ENCODE results near the gene PCDHGB3. TPM values are rescaled to one million over a fixed set of nuclear protein-coding genes. Genes with fewer than 3 reads are reported as not detected.
"Not testable (repeated sequence)": the region's sequence is repeated elsewhere in the genome, so short reads cannot be mapped to it uniquely, and the experiment has no call there.

PCDHGB3 gene
- total RNA-seq, 1 experiment from 2014 or later, result 1.2 TPM

DNA sequence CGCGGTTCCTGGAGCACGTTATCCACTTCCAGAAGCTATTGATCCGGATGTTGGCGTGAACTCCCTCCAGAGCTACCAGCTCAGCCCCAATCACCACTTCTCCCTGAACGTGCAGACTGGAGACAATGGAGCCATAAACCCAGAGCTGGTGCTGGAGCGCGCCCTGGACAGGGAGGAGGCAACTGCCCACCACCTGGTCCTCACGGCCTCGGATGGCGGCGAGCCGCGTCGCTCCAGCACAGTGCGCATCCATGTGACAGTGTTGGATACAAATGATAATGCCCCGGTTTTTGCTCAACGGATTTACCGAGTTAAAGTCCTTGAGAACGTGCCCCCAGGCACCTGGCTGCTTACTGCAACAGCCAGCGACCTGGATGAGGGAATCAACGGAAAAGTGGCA lies 33.3 kb downstream of the PCDHGB3 start:
- TF ChIP-seq, protein P1, sequence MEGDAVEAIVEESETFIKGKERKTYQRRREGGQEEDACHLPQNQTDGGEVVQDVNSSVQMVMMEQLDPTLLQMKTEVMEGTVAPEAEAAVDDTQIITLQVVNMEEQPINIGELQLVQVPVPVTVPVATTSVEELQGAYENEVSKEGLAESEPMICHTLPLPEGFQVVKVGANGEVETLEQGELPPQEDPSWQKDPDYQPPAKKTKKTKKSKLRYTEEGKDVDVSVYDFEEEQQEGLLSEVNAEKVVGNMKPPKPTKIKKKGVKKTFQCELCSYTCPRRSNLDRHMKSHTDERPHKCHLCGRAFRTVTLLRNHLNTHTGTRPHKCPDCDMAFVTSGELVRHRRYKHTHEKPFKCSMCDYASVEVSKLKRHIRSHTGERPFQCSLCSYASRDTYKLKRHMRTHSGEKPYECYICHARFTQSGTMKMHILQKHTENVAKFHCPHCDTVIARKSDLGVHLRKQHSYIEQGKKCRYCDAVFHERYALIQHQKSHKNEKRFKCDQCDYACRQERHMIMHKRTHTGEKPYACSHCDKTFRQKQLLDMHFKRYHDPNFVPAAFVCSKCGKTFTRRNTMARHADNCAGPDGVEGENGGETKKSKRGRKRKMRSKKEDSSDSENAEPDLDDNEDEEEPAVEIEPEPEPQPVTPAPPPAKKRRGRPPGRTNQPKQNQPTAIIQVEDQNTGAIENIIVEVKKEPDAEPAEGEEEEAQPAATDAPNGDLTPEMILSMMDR (IDR thresholded peaks at IDR 0.05; ENCODE audit: unreplicated experiment), result no peak
- Mint-ChIP-seq H3K4me1 (ENCODE audit: low read depth, unreplicated experiment) (peaks cover 22% of the 10 kb centered on the region), H3K36me3 (ENCODE audit: insufficient read depth, unreplicated experiment) (peaks cover 38% of the 10 kb centered on the region), H3K9me3 (ENCODE audit: low read depth, unreplicated experiment) (peaks cover 11% of the 10 kb centered on the region), H3K27me3 (ENCODE audit: unreplicated experiment) (no peaks in the 10 kb centered on the region), H3K27ac (ENCODE audit: unreplicated experiment) (no peak overlapping the region), H3K4me3 (ENCODE audit: low read depth, unreplicated experiment) (peak overlapping the region; percentile 95)
- DNase-seq, result no peak
- intact Hi-C loops (cut with micrococcal nuclease; ENCODE audit: unreplicated experiment), result loop anchor here (2.0 to 5.0 kb wide), 2 partner anchors 74 to 181 kb away; partner anchors contain the start of genes PCDHB14 and PCDHGC3
- CTCF ChIA-PET, result interaction anchor here (1.0 to 1.9 kb wide), 9 partner anchors 72 to 617 kb away, joined by 3 to 22 read pairs (median 5); partner anchors contain the start of genes PCDHA1 and PCDHGC3
- no TSS peak for BruUV-seq (replicated peaks)

DNA sequence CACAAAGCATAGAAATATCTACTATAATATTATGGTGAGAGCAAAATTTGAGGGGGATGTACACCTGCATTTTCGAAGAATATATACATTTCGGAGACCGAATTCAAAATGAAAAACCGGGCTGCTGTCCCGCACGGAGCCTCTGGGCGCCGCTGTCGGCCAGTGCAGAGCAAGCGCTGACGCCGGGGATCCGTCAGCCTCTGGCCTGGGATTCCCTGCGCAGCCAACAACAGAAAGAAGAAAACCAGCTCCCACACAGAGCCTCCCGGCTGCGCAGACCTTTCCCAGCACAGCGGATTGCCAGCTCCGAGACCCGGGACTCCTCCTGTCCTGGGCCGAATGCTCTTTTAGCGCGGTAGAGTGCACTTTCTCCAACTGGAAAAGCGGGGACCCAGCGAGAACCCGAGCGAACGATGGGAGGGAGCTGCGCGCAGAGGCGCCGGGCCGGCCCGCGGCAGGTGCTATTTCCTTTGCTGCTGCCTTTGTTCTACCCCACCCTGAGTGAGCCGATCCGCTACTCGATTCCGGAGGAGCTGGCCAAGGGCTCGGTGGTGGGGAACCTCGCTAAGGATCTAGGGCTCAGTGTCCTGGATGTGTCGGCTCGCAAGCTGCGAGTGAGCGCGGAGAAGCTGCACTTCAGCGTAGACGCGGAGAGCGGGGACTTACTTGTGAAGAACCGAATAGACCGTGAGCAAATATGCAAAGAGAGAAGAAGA lies 37.9 kb downstream of the PCDHGB3 start, which contains the start of gene PCDHGB6:
PCDHGB6 (plus strand) TSS at position 232 of the 716 bp plus-strand sequence; CDS start at position 414, 182 bp downstream.
- Mint-ChIP-seq H3K4me1 (ENCODE audit: low read depth, unreplicated experiment) (peaks cover 38% of the 10 kb centered on the region), H3K4me3 (ENCODE audit: low read depth, unreplicated experiment) (peak within 1 kb of the TSS; percentile 75), H3K27ac (ENCODE audit: unreplicated experiment) (peak within 1 kb of the TSS; percentile 57), H3K9me3 (ENCODE audit: low read depth, unreplicated experiment) (peaks cover 14% of the 10 kb centered on the region), H3K36me3 (ENCODE audit: insufficient read depth, unreplicated experiment) (peaks cover 34% of the 10 kb centered on the region)
- BruUV-seq (replicated peaks); intact Hi-C loops (cut with micrococcal nuclease; ENCODE audit: unreplicated experiment); H3K27me3 Mint-ChIP-seq (ENCODE audit: unreplicated experiment): not testable (repeated sequence)
- peak; percentile 79 for DNase-seq
- TF ChIP-seq, protein P1 (IDR thresholded peaks at IDR 0.05; ENCODE audit: unreplicated experiment), result peak; percentile 71
- CTCF ChIA-PET, result interaction anchor here (0.8 to 2.9 kb wide), 10 partner anchors 10 to 211 kb away, joined by 3 to 20 read pairs (median 7); partner anchors contain the start of genes DIAPH1, PCDHB14, PCDHGB7 and PCDHGC3

DNA sequence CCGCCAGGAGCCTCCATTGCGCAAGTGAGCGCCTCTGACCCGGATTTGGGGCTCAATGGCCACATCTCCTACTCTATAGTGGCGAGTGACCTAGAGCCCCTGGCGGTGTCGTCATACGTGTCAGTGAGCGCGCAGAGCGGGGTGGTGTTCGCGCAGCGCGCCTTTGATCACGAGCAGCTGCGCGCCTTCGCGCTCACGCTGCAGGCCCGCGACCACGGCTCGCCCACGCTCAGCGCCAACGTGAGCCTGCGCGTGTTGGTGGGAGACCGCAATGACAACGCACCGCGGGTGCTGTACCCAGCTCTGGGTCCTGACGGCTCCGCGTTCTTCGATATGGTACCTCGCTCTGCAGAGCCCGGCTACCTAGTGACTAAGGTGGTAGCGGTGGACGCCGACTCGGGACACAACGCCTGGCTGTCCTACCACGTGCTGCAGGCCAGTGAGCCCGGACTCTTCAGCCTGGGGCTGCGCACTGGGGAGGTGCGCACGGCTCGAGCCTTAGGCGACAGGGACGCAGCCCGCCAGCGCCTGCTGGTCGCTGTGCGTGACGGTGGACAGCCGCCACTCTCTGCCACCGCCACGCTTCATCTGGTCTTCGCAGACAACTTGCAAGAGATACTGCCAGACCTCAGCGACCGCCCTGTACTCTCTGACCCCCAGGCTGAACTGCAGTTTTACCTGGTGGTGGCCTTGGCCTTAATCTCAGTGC lies 39.7 kb downstream of the PCDHGB3 start:
- CTCF ChIA-PET, result no interaction called here
- intact Hi-C loops (cut with micrococcal nuclease; ENCODE audit: unreplicated experiment), result no loop called here
- no peak overlapping the region for H3K27ac Mint-ChIP-seq (ENCODE audit: unreplicated experiment)
- TF ChIP-seq, protein P1 (IDR thresholded peaks at IDR 0.05; ENCODE audit: unreplicated experiment), result no peak
- H3K4me3 Mint-ChIP-seq (ENCODE audit: low read depth, unreplicated experiment), result peak overlapping the region; percentile 6
- peaks cover 37% of the 10 kb centered on the region for H3K4me1 Mint-ChIP-seq (ENCODE audit: low read depth, unreplicated experiment)
- H3K27me3 Mint-ChIP-seq (ENCODE audit: unreplicated experiment), result no peaks in the 10 kb centered on the region
- peaks cover 28% of the 10 kb centered on the region for H3K36me3 Mint-ChIP-seq (ENCODE audit: insufficient read depth, unreplicated experiment)
- no peak for DNase-seq
- H3K9me3 Mint-ChIP-seq (ENCODE audit: low read depth, unreplicated experiment), result peaks cover 22% of the 10 kb centered on the region
- no TSS peak for BruUV-seq (replicated peaks)

DNA sequence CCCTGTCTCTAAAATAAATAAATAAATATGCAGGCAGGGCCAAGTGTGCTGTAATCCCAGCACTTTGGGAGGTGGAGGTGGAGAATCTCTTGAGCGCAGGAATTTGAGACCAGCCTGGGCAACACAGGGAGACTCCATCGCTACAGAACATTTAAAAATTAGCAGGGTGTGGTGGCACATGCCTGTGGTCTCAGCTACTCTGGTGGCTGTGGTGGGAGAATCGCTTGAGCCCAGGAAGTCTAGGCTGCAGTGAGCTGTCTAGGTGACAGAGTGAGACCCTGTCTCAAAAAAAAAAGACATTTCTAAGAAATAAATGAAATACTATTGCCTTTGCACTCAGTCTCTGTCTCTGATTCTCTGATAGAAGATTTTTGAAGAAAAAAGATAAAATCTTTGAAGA lies 41.5 kb downstream of the PCDHGB3 start:
- no TSS peak for BruUV-seq (replicated peaks)
- Mint-ChIP-seq H3K36me3 (ENCODE audit: insufficient read depth, unreplicated experiment) (peaks cover 27% of the 10 kb centered on the region), H3K4me3 (ENCODE audit: low read depth, unreplicated experiment) (no peak overlapping the region), H3K27ac (ENCODE audit: unreplicated experiment) (no peak overlapping the region), H3K9me3 (ENCODE audit: low read depth, unreplicated experiment) (peaks cover 16% of the 10 kb centered on the region), H3K27me3 (ENCODE audit: unreplicated experiment) (no peaks in the 10 kb centered on the region), H3K4me1 (ENCODE audit: low read depth, unreplicated experiment) (peaks cover 21% of the 10 kb centered on the region)
- TF ChIP-seq, protein P1 (IDR thresholded peaks at IDR 0.05; ENCODE audit: unreplicated experiment), result no peak
- CTCF ChIA-PET, result no interaction called here
- intact Hi-C loops (cut with micrococcal nuclease; ENCODE audit: unreplicated experiment), result no loop called here
- DNase-seq, result no peak

Data from Calu3 (cell line).